Kidney glomerular epithelial cell (primary cell): Measurements from ENCODE around the gene SLC27A5.
"Not testable (repeated sequence)": the region's sequence is repeated elsewhere in the genome, so short reads cannot be mapped to it uniquely, and the experiment has no call there.

ENCODE experiments used
- DNase-seq: peaks from one replicate; lab custom pipeline; 2025; lab: John Stamatoyannopoulos, UW

Gene SLC27A5

GRCh38 chr19:58550362-58551122 is 38.8 kb upstream of the SLC27A5 start:
- DNase-seq: no peak

DNA sequence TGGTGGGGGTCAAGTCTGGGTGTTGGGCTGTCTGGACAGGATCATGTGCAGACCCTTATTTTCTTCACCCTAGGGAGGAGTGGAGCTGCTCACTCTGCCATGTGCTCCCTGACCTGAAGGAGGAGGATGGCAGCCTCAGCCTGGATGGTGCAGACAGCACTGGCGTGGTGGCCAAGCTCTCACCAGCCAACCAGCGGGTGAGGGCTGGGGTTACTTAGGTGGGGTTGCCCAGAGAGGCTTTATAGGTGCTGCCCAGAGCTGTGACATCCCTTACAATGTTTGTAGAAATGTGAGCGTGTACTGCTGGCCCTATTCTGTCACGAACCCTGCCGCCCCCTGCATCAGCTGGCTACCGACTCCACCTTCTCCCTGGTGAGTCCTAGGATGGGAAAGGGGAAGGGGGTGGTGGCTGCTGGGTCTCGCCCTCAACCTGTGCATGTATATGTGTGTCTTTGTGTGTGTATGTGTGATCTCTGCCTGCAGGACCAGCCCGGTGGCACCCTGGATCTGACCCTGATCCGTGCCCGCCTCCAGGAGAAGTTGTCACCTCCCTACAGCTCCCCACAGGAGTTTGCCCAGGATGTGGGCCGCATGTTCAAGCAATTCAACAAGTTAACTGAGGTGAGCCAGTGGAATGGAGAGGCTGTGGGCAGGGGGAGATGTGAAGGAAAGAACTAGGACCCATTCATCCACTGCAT is 38.0 kb upstream of the SLC27A5 start:
- no peak for DNase-seq

DNA sequence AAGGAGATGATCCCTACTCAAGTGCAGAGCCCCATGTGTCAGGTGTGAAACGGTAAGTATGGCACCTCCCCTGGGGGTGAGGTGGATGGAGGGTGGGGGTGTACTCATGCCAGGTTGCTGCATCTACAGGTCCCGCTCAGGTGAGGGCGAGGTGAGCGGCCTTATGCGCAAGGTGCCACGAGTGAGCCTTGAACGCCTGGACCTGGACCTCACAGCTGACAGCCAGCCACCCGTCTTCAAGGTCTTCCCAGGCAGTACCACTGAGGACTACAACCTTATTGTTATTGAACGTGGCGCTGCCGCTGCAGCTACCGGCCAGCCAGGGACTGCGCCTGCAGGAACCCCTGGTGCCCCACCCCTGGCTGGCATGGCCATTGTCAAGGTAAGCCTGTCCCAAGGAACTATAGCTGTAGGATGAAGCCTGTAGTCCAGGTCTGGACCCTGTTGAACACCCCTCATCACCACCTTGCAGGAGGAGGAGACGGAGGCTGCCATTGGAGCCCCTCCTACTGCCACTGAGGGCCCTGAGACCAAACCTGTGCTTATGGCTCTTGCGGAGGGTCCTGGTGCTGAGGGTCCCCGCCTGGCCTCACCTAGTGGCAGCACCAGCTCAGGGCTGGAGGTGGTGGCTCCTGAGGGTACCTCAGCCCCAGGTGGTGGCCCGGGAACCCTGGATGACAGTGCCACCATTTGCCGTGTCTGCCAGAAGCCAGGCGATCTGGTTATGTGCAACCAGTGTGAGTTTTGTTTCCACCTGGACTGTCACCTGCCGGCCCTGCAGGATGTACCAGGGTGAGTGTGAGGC is 37.3 kb upstream of the SLC27A5 start:
- no peak for DNase-seq

DNA sequence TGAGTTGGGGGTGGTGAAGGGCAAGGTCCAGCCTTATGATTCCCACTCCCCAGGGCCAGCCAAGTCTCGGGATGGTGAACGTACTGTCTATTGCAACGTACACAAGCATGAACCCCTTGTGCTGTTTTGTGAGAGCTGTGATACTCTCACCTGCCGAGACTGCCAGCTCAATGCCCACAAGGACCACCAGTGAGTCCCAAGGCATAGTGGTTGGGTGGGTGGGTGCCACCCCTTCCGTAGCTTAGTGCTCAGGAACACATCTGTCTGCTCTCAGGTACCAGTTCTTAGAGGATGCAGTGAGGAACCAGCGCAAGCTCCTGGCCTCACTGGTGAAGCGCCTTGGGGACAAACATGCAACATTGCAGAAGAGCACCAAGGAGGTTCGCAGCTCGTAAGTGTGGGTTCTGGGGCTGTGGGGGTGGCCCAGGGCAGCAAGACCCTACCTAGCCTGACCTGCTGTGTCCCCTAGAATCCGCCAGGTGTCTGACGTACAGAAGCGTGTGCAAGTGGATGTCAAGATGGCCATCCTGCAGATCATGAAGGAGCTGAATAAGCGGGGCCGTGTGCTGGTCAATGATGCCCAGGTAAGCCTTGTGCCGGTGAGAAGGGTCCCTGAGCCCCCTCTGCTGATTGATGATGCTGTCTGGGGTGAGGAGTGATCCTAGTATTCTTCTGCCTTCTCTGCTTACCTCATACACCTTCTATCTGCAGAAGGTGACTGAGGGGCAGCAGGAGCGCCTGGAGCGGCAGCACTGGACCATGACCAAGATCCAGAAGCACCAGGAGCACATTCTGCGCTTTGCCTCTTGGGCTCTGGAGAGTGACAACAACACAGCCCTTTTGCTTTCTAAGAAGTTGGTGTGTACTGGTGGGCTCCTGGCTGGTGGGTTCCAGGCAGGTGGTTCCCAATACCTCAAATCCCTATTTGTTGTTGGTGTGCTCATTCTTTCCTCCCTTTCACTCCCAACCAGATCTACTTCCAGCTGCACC is 35.8 kb upstream of the SLC27A5 start:
- no peak for DNase-seq

DNA sequence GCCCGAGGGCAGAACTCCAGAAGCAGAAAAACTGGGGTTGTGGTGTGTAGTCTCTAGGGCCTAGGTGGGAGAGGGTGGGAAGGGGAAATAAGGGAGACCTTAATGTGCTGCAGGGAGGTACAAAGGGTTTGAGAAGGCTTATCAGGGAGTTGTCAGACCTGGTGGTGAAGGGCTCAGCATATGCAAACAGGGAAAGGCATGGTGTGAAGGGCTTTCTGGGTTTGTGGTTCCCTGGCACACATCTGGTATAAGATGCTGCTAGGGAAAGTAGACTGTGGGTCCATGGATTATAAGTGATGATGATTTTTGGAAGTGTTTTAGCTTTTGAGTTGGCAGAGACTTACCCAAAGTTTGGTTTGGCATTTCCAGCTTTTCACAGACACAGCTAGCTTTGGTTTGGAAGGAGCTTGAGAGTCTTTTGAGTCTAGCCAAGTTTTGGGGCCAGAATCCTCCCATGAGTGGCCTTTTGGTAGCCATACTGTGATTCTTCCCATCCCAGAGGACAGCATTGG is 34.3 kb upstream of the SLC27A5 start:
- DNase-seq: no peak

DNA sequence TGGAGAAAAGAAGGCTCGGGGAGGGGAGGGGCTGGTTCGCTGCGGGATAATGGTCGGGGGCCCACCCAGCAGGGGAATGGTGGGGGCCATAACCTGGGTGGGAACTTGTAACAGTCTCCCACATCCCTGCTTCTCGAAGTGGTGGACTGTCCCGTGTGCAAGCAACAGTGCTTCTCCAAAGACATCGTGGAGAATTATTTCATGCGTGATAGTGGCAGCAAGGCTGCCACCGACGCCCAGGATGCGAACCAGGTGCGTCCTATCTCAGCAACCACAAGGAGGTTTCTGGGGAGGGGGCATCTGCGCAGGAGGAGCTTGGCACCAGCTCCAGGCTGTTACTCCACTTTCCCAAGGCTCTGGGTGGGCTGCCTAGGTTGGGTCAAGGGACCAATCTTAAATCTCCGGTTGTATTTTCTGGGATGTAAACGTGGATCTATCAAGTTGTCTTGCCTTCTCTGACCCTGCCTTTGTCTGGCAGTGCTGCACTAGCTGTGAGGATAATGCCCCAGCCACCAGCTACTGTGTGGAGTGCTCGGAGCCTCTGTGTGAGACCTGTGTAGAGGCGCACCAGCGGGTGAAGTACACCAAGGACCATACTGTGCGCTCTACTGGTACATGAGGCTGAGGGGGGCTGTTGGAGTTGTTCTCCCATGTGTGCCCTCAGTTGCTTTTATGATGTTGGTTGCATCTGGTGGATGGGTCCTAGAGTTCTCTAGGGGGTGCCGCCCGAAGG is 33.7 kb upstream of the SLC27A5 start:
- DNase-seq: no peak

GRCh38 chr19:58544591-58545285 is 32.9 kb upstream of the SLC27A5 start:
- no peak for DNase-seq

GRCh38 chr19:58543826-58544590 is 32.2 kb upstream of the SLC27A5 start, which contains the start of gene TRIM28:
TSS of gene TRIM28 (plus strand) at chr19:58544064. CDS start at chr19:58544758, 694 bp downstream.
- no peak for DNase-seq

- DNase-seq: not testable (repeated sequence)
Observed at GRCh38 chr19:58542641-58543372, 31.0 kb upstream of the SLC27A5 start.

DNA sequence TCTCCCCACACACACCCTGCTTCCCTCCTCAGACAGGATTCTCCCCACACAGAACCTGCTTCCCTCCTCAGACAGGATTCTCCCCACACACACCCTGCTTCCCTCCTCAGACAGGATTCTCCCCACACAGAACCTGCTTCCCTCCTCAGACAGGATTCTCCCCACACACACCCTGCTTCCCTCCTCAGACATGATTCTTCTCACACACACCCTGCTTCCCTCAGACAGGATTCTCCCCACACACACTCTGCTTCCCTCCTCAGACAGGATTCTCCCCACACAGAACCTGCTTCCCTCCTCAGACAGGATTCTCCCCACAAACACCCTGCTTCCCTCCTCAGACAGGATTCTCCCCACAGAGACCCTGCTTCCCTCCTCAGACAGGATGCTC is 27.4 kb upstream of the SLC27A5 start:
- DNase-seq: not testable (repeated sequence)

GRCh38 chr19:58538257-58539168 is 26.7 kb upstream of the SLC27A5 start:
- DNase-seq: no peak

- no peak for DNase-seq
Observed at GRCh38 chr19:58536852-58537798, 25.3 kb upstream of the SLC27A5 start.

DNA sequence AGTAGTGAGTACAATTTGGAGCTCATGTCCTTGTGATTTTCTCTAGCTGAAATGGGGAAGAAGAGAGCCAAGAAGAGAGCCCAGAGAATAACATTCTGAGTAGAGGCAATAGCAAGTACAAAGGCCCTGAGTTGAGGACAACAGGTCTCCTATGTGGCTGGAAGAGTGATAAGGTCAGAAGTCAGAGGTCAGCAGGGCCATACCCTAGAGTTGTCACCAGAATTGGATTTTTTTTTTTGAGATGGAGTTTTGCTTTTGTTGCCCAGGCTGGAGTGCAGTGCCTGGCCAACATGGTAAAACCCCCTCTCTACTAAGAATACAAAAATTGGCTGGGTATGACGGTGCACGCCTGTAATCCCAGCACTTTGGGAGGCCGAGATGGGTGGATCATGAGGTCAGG is 24.1 kb upstream of the SLC27A5 start:
- DNase-seq: no peak

- no peak for DNase-seq
Observed at GRCh38 chr19:58531034-58531840, 19.4 kb upstream of the SLC27A5 start.

DNA sequence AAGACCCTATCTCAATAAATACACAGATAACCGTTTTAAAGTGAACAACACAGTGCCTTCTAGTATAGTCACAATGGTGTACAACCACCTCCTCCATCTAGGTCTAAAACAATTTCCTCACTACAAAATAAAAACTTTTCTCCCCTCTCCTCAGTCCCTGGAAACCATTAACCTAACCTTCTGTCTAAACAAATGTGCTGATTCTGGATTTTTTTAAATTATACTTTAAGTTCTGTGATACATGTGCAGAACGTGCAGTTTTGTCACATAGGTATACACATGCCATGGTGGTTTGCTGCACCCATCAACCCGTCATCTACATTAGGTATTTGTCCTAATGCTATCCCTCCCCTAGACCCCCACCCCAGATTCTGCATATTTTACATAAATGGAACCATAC is 17.6 kb upstream of the SLC27A5 start:
- no peak for DNase-seq
